IPS DF 6.9 (cell line): ENCODE measurements around the gene SCYGR3.

Experiments used
- DNase-seq: peaks from one replicate; pipeline ENCODE4 v3.0.0-alpha.2; 2013; ENCODE audit warnings: low read depth, low spot score
- H3K27ac ChIP-seq: one replicate; pipeline ENCODE4 v1.5.1; 2013; ENCODE audit warnings: low read length, control low read depth
- H3K27me3 ChIP-seq: 2 replicates; pipeline ENCODE4 v1.6.1; 2013; ENCODE audit warnings: mild to moderate bottlenecking, low read length; ENCODE audit not compliant: control insufficient read depth, insufficient read depth
- H3K36me3 ChIP-seq: 2 replicates; pipeline ENCODE4 v1.6.1; 2013; ENCODE audit warnings: low read length; ENCODE audit not compliant: control insufficient read depth, insufficient read depth
- H3K4me1 ChIP-seq: 2 replicates; pipeline ENCODE4 v1.6.1; 2013; ENCODE audit warnings: low read length; ENCODE audit not compliant: control insufficient read depth, insufficient read depth
- H3K4me3 ChIP-seq: 2 replicates; pipeline ENCODE4 v1.5.1; 2013; ENCODE audit warnings: mild to moderate bottlenecking, low read length
- H3K9me3 ChIP-seq: 2 replicates; pipeline ENCODE4 v1.6.1; 2013; ENCODE audit warnings: low read length, inconsistent platforms; ENCODE audit not compliant: control insufficient read depth, insufficient read depth
- WGBS: extraction: QIAGEN DNeasy Blood & Tissue Kit; methylation state at CpG from one replicate; pipeline ENCODE4 v1.1.7; 2013; ENCODE audit warnings: mixed read lengths, missing lambda C conversion rate; ENCODE audit not compliant: insufficient read length, insufficient coverage; 5-methylcytosine and 5-hydroxymethylcytosine counted together

Gene SCYGR3

GRCh38 chr2:227568852-227569169, 45.8 kb downstream of the SCYGR3 start:
- H3K4me3 ChIP-seq: no peak overlapping the region
- DNase-seq: no peak
- no peaks in the 10 kb centered on the region for H3K9me3 ChIP-seq
- H3K27me3 ChIP-seq: no peaks in the 10 kb centered on the region
- no peak overlapping the region for H3K27ac ChIP-seq
- no peaks in the 10 kb centered on the region for H3K36me3 ChIP-seq
- no CpG with 5 or more reads among the region's 2 CpGs for WGBS
- no peaks in the 10 kb centered on the region for H3K4me1 ChIP-seq

- no peak for DNase-seq
- no peaks in the 10 kb centered on the region for H3K27me3 ChIP-seq
- H3K4me3 ChIP-seq: no peak overlapping the region
- no peaks in the 10 kb centered on the region for H3K4me1 ChIP-seq
- H3K9me3 ChIP-seq: no peaks in the 10 kb centered on the region
- H3K27ac ChIP-seq: no peak overlapping the region
- no peaks in the 10 kb centered on the region for H3K36me3 ChIP-seq
- no CpG with 5 or more reads among the region's 3 CpGs for WGBS
Measured at GRCh38 chr2:227566012-227566411, 48.6 kb downstream of the SCYGR3 start.

- H3K9me3 ChIP-seq: no peaks in the 10 kb centered on the region
- H3K36me3 ChIP-seq: no peaks in the 10 kb centered on the region
- DNase-seq: no peak
- no peak overlapping the region for H3K4me3 ChIP-seq
- WGBS: no CpG with 5 or more reads among the region's 1 CpG
- H3K27me3 ChIP-seq: no peaks in the 10 kb centered on the region
- H3K27ac ChIP-seq: no peak overlapping the region
- no peaks in the 10 kb centered on the region for H3K4me1 ChIP-seq
Measured at GRCh38 chr2:227565080-227565479, 49.6 kb downstream of the SCYGR3 start.
